HG03045 (cell line): ENCODE measurements around the gene NUPR1.
"Not testable (repeated sequence)": the region's sequence is repeated elsewhere in the genome, so short reads cannot be mapped to it uniquely, and the experiment has no call there.

Source experiments
- ATAC-seq: cut with Tn5 transposase; IDR thresholded peaks from one replicate; pipeline ENCODE4 v1.9.1; 2021; ENCODE audit warnings: mild to moderate bottlenecking, moderate library complexity; ENCODE audit not compliant: unreplicated experiment

NUPR1 gene

DNA sequence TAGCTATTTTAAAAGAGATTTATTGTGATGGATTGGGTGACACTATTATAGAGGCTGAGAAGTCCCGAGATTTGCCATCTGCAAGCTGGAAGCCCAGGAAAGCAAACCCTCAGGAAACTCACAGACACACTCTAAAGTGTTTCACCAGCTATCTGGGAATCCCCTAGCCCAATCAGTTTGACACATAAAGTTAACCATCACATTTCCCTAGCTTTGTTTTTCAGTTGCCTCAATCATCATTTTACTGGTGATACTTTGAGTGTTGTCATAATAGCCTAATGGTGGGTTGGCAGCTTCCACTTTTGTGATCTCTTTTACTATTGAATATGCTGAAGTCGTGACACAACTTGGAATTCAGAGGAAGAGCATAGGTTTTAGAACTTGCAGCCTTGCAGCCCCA is 16.8 kb upstream of the NUPR1 start:
- ATAC-seq = no peak

GRCh38 chr16:28554634-28555423 is 16.1 kb upstream of the NUPR1 start:
- no peak for ATAC-seq

- ATAC-seq = peak; percentile 87
Observed at GRCh38 chr16:28553776-28554633, 15.2 kb upstream of the NUPR1 start, which contains the start of gene SGF29. Gene SGF29, plus strand, starts transcription at chr16:28553920. Its CDS starts 27,150 bp downstream, at chr16:28581070.

DNA sequence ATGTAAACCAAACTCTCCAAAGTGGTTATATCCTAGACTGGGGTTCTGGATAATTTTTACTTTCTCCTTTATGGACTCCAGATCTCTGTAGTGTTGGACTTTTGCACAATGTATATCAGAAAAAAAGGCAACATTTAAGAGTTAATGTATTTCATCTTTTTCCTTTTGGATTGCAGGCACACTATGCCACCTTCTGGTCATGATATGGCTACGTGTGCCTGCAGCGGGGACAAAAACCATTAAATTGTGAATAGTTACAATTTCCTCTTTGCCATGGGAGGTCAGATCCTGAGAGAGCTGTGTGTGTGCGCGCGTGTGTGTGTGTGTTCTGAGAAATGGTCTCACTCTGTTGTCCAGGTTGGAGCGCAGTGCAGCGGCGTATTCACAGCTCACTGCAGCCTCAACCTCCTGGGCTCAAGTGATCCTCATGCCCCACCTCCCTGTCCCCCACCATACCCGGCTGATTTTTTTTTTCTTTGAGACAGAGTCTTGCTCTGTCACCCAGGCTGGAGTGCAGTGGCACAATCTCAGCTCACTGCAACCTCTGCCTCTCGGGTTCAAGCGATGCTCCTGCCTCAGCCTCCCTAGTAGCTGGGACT is 10.6 kb upstream of the NUPR1 start:
- no peak for ATAC-seq

DNA sequence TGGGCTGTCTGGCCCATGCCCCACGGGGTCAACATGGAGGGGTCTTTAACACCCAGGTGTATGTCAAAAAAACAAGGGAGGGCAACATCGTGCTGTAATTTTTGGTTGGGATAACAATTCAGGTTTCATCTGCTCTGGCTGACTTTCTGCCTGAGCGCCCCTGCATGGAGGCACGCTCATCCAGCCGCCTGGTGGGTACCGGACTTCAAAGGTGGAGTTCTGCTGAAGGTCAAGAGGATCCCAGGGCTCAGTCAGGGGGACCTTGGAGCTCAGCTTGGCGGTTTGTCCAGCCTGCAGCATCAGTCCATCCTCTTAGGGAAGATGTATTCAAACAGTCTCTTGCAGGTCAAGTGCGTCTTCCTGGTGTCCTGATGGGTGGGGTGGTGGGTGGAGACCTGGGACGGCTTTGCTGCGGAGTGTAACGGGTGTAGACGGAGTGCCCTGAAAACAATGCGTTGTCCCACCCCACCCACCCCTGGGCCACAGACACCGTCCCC is 9.6 kb upstream of the NUPR1 start:
- no peak for ATAC-seq

DNA sequence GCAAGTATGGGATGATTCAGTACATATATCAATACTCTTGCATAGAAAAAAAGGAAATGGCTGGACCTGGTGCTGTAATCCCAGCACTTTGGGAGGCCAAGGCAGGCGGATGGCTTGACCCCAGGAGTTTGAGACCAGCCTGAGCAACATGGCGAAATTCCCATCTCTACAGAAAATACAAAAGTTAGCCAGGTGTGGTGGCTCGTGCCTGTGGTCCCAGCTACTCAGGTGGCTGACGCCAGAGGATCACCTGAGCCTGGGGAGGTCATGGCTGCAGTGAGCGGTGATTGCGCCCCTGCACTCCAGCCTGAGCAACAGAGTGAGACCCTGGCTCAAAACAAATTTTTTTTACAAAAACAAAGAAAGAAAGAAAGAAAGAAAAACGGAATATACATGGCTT is 7.9 kb upstream of the NUPR1 start:
- ATAC-seq = no peak

- ATAC-seq = not testable (repeated sequence)
Observed at GRCh38 chr16:28545964-28546363, 7.2 kb upstream of the NUPR1 start.

DNA sequence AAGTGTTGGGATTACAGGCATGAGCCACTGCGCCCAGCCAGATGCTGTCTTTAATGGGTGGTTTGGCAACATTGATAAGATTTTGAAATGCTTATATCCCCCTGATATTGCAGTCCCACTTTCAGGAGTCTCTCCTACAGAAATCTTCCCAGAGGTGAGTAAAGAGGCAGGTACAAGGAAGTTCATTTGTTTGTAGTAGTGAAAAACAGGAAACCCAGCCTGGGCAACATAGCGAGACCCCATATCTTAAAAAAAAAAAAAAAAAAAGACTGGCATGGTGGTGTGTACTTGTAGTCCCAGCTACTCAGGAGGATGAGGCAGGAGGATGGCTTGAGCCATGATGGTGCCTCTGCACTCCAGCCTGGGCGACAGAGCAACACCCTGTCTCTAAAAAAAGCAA is 6.2 kb upstream of the NUPR1 start:
- ATAC-seq = no peak

- no peak for ATAC-seq
Observed at GRCh38 chr16:28543072-28543471, 4.3 kb upstream of the NUPR1 start.

DNA sequence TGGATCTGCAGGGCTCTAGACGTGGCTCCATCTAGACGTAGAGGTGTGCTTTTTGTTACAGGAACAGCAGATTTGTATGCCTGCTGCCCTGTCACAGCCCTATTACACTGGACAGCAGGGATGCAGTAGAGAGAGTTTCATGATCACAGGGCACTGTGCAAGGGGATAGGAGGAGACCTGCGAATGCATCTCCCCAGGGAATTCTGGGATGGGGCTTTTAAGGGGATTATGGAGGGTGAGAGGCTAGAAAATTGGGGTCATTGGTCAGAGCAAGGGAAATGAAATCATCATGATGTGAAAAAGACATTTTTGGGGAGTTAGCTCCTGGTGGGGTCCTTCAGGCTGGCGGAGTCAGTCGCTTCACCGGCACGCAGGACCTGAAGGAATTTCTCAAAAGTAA is 3.9 kb upstream of the NUPR1 start:
- no peak for ATAC-seq

DNA sequence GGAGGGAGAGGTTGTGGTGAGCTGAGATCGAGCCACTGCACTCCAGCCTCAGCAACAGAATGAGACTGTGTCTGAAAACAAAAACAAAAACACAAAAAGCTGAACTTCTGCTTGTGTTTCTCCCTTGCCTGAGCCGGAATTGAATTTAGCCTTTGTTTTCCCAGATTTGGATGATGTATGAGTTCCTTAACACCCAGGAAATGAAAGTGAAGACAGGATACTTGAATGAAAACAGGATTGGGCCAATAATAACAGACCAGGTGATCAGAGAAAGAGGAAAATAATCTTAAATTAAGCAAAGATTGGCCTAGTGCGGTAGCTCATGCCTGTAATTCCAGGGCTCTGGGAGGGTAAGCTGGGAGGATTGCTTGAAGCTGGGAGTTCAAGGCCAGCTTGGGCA is 1.6 kb upstream of the NUPR1 start:
- ATAC-seq = no peak

DNA sequence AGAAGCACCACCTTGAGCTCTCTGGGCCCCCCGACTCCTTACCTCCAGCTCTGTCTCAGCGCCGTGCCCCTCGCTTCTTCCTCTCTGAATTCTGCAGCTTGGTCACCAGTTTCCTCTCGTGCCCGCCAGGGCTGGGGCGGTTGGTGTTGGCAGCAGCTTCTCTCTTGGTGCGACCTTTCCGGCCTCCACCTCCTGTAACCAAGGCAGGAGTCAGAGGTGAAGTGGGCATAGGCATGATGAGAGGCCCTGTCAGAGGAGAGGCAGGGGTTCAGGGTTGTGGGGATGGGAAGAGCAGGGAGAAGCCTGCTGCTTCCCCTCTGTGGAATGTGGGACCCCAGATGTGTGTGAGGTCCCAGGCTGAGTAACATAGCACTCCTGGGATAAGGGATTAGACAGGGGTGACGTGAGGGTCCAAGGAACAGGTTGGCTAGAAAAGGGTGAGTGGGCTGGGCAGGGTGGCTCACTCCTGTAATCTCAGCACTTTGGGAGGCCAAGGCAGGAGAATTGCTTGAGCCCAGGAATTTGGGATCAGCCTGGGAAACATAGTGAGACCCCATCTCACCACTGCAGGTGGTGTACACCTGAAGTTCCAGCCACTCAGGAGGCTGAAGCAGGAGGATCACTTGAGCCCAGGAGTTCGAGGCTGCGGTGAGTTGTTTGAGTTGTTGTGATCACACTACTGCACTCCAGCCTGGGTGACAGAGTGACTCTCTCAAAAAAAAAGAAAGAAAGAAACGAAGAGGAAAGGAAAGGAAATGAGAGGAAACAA is 626 bp downstream of the NUPR1 start:
- no peak for ATAC-seq

DNA sequence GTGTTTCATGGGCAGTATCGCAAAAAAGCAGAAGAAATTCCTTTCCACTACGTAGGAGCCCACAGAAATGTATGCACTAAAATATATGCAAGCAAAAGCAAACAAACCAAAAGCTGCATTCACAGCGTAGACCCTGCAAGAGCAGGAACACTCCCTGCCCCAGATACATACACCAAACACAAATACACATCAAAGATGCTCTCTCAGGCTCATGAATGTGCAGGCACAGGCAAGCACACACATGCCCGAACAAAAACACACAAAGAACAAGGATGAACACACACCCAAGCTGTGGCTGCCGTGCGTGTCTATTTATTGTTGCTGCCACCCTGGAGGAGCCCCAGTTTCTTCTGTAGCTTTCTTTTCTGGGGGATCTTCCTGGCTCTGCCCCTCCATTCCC is 1.7 kb downstream of the NUPR1 start:
- ATAC-seq = no peak

- no peak for ATAC-seq
Observed at GRCh38 chr16:28534542-28535373, 4.0 kb downstream of the NUPR1 start.

- ATAC-seq = no peak
Observed at GRCh38 chr16:28532940-28533647, 5.7 kb downstream of the NUPR1 start.

DNA sequence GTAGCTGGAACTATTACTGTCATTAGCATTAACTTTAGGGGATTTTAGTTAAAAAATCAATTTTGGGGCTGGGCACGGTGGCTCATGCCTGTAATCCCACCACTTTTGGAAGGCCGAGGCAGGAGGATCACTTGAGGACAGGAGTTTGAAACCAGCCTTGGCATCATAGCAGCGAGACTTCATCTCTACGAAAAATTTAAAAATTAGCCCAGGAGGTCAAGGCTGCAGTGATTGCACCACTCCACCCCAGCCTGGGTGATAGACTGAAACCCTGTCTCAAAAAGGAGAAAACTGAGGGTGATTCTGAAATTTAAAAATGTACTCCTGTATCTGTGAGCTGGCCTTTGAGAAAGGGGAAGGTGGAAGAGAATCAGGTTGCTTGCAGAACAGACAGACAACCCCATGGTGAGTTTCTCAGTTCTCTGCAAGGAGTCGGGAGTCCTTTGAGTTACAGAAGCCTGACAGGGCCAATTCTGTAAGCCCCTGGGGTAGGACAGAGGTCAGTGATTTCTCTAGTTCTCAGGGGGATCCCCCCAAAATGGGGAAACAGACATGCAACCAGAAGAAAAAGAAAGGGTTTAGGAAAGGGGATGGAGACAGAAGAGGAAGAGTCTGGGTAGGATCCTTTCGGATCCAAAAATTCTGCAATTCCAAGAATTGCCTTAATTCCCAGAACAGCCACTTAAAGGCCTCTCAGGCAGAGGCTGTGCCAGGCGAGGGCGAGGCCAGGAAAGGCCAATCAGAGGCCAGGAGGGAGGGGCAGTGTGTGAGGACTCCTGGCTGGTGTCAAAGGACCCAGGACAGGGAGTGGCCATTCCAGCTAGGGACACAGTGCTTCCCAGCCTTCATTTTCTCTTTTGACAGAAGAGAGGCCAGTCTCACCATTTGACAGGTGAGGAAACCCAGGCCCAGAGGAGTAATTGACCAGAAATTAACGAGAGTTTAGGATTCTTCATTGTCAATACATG is 6.7 kb downstream of the NUPR1 start:
- no peak for ATAC-seq

DNA sequence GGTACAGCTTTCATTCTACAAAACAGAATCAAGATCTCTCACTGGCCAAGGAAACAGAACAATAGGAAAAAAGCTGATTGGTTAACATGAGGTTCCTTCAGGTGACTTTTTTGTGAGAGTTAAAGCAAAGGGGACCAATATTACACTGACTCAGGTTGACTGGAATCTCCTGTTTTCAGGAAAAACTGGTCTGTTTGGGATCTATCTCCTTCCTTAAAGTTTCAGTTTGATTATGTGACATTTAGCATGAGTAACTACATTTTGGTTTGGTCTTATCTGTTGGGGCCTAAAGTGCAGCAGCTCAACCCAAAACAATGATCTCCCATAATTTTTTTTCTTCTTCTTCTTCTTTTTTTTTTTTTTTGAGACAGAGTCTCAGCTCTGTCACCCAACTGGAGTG is 9.7 kb downstream of the NUPR1 start:
- ATAC-seq = no peak

GRCh38 chr16:28528463-28528867 is 10.3 kb downstream of the NUPR1 start:
- no peak for ATAC-seq
